Measurements from ENCODE around the gene UMODL1.

UMODL1 gene

DNA sequence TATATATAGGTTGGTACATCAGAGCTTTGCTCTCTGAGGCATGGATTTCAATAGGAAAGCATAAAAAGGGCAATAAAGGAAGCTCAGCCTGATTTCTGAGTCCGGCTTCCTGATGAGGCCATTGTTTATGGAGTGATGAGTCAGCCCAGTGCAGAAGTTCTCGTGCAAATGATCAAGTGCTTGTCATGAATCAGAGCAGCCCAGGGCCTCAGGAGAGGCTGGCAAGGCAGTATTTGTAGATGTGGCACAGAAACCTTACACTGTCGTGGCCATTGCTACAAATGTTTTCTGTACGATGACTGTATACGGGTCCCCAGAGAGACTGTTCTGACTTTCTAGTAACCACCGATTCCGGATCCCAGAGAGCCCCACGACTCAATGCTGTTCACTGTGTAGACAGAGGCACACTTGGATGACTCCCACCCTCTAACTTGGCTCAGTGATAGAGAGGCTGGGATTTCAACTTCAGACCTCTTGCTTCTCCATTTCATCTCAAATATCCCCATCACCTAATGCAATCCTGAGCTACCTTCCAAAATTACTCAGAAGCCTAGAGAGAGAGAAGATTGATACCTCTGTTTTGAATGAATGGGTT lies 26.8 kb downstream of the UMODL1 start:
- DNase-seq: peak in 1 of 2 experiments; percentile 36
- TF ChIP-seq GATA1 (IDR thresholded peaks at IDR 0.05; ENCODE audit: low read depth, low read length) (no peak), POLR2A (IDR thresholded peaks at IDR 0.05; ENCODE audit: low read length) (no peak)

DNA sequence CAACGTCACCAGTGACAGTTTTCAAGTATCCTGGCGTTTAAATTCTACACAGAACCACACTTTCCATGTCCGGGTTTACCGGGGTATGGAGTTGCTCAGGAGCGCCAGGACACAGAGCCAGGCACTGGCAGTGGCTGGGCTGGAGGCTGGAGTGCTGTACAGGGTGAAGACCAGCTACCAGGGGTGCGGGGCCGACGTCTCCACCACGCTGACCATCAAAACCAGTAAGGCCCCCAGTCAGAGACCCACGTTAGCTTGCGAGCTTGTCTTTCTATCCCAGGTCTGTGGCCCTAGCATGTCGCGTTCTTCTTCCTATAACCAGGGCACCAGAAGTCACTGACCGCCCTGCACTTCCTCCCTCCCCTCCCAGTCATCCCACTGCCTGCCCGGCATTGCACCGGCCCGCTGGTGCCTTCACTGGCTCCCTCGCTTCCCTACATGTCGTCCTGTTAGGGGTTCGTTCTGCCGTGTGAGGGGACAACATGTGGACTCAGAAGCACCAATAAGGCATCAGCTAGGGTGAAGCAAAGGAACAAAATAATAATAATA lies 27.9 kb downstream of the UMODL1 start:
- TF ChIP-seq GATA1 (IDR thresholded peaks at IDR 0.05; ENCODE audit: low read depth, low read length): no peak
- no peak for TF ChIP-seq POLR2A (IDR thresholded peaks at IDR 0.05; ENCODE audit: low read length)
- DNase-seq: no peak

DNA sequence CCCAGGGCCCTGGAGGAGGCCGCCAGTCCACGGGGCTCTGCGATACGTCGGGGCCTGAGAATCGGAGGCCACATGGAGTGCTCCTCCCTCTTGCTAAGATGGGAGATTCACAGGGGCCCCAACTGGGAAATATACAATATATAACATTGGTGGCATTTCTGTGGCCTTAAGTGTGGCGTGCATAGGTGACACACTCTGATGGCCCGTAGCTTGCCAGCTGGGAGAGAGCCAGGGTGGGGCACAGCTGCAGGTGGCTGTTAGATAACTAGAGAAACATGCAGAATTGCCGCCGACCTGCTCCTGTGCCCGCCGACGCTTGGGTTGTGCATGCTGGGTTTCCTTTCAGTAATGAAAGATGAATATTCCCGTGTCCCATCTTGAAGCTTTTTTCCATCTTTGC lies 30.1 kb downstream of the UMODL1 start:
- DNase-seq: no peak
- no peak for TF ChIP-seq GATA1 (IDR thresholded peaks at IDR 0.05; ENCODE audit: low read depth, low read length)
- TF ChIP-seq POLR2A (IDR thresholded peaks at IDR 0.05; ENCODE audit: low read length): no peak

DNA sequence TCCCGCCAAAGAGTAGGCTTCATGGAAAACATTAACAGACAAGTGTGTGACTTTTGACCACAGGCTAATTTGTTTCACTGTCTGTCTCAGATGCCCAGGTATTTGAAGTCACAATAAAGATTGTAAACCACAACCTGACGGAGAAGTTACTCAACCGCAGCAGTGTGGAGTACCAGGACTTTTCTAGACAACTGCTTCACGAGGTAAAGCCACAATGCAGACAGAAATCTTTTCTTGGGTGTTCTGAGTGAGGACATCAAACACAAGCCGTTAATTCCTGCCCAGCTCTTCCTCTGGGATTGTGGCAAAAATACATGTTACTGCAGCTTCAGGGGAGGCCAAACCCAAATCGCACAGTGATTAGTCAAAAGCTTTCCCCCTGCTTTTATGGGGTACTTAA lies 31.0 kb downstream of the UMODL1 start:
- no peak for DNase-seq

DNA sequence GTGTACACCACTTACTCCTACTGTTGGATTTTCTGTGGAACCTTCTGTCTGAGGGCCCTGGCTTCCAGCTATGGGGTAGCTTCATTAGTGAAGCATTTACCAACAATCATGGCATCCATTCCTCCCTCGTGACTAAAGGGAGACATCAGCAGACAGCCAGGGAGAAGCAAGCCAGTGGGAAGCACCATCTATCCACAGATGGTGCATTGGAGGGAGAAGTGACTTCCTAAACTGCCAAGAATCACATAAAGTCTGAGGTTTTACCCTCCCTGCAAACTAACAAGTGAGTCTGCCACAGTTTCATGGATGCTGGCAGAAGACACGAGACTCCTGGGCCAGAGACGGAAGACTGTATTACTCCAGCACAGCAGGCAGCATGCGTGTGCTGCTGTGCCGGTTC lies 31.4 kb downstream of the UMODL1 start:
- DNase-seq: no peak
- TF ChIP-seq POLR2A (IDR thresholded peaks at IDR 0.05; ENCODE audit: low read length) (no peak), GATA1 (IDR thresholded peaks at IDR 0.05; ENCODE audit: low read depth, low read length) (no peak)

More for the DNA sequence above, 31.0 kb downstream of the UMODL1 start:
- no peak for TF ChIP-seq GATA1 (IDR thresholded peaks at IDR 0.05; ENCODE audit: low read depth, low read length)
- TF ChIP-seq POLR2A (IDR thresholded peaks at IDR 0.05; ENCODE audit: low read length): no peak

DNA sequence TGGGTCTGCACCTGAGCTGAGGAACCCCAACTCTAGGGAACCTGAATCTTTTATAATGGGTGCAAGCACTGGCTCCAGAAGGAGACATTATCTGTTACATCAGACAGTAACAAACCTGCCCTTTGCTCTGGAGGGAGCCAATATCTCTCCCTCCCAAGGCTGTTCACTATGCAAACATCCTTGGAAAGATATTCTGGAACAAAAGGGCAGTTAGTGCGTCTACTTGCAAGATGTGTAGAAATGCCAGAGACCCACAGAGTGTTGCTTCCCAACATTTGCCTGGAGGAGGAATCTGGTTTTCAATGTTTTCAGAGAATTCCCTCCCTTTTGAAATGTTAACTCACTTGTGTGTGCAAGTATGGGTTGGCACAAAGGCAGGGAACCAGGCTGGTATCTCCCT lies 31.9 kb downstream of the UMODL1 start:
- TF ChIP-seq POLR2A (IDR thresholded peaks at IDR 0.05; ENCODE audit: low read length) (no peak), GATA1 (IDR thresholded peaks at IDR 0.05; ENCODE audit: low read depth, low read length) (no peak)
- DNase-seq: no peak

DNA sequence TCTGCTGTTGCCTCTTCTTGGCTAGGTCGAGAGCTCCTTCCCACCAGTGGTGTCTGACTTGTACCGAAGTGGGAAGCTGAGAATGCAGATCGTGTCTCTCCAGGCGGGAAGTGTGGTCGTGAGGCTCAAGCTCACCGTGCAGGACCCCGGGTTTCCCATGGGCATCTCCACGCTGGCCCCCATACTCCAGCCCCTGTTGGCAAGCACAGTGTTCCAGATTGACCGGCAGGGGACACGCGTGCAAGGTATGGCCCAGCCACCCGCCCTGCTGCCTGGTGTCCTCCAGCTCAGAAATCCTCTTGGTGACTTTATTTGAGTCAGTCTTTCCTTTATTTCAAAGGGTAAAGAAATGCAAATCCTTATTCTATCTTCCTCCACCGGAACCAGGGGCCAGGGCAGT lies 32.7 kb downstream of the UMODL1 start:
- DNase-seq: no peak
- no peak for TF ChIP-seq POLR2A (IDR thresholded peaks at IDR 0.05; ENCODE audit: low read length)
- no peak for TF ChIP-seq GATA1 (IDR thresholded peaks at IDR 0.05; ENCODE audit: low read depth, low read length)

DNA sequence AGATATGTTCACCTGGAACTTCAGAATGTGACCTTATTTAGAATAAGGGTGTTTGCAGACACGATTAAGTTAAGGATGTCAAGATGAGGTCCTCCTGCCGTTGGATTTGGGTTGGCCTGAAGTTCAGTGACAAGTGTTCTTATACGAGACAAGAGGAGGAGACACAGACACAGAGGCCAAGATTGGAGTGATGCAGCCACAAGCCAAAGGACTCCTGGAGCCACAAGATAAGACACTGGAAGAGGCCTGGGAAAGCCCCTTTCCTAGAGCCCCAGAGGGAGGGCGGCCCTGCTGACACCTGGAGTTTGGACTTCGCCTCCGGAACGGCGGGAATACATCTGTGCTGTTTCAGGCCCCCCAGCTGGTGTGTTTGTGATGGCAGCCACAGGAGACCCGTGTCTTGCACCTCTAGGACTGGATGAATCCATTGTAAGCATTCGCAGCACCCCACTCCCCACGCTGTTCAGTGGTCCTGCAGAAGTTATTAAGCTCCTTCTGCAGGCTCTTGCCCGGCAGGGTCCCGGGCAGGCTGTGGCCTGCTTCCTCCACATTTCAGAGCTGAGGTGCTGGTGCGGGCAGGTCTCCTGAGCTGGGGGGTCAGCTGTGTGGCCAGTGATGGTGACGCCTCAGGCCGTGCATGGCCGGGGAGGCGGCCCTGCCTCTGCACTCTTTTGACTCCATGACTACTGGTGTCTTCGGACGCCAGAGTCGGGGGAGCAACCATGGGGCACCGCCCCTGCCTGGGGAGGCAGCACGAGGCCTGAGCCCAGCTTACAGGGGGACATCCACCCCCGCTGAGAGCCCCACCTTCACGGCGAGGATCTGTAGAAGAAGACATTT lies 34.6 kb downstream of the UMODL1 start:
- no peak for TF ChIP-seq GATA1 (IDR thresholded peaks at IDR 0.05; ENCODE audit: low read depth, low read length)
- TF ChIP-seq POLR2A (IDR thresholded peaks at IDR 0.05; ENCODE audit: low read length): no peak
- DNase-seq: no peak

DNA sequence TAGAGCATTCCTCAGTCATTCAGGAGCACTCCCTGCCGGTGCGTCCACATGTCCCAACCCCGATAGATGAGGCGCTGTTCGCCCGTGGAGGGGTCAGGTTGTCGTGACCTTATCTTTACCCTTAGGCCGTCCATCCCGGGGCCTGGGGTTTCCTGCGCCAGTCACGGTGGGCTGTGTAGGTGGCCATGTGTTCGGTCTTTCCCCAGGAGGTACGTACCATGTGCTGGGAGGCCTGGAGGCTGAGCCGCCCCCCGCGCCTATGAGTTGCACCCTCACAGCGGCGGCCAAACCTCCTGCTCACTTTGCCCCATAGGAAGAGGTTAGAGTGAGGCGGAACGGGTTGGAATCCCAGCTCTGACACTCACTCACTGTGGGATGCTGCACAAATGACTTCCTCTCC lies 35.3 kb downstream of the UMODL1 start:
- TF ChIP-seq POLR2A (IDR thresholded peaks at IDR 0.05; ENCODE audit: low read length) (no peak), GATA1 (IDR thresholded peaks at IDR 0.05; ENCODE audit: low read depth, low read length) (no peak)
- no peak for DNase-seq

DNA sequence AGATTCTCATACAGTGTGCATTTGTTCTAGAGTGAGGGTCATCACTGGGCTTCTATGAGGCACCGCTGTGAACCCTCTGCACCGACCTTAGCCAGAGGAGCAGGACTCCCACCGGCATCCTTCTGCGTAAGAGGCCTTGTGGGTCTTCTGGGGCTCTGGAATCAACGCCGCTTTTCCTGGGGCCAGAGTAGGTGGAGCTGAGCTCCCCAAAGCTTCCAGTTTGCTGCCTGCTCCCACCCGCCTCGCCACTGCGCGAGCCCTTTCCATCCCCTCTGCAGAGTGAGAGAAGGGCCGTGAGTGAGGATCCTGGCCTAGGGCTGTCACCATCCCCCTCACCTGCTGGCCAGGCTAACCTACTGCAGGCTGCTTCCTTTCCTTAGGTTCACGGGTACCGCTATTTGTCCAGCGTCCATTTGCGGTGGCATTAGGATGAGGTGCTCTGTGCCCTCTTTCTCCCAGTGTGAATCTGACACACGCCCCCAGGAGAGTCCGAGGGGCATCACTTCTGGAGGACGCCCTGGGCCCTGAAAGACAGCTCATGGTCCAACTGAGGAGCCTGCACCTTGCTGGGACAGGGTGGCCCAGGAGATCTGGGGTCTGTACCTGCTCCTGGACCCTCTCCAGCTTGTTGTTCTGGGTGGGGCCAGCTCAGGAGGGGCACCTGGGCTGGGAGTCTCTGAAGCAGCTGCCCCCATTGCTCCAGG lies 36.2 kb downstream of the UMODL1 start:
- TF ChIP-seq GATA1 (IDR thresholded peaks at IDR 0.05; ENCODE audit: low read depth, low read length) (no peak), POLR2A (IDR thresholded peaks at IDR 0.05; ENCODE audit: low read length) (no peak)
- DNase-seq: no peak

DNA sequence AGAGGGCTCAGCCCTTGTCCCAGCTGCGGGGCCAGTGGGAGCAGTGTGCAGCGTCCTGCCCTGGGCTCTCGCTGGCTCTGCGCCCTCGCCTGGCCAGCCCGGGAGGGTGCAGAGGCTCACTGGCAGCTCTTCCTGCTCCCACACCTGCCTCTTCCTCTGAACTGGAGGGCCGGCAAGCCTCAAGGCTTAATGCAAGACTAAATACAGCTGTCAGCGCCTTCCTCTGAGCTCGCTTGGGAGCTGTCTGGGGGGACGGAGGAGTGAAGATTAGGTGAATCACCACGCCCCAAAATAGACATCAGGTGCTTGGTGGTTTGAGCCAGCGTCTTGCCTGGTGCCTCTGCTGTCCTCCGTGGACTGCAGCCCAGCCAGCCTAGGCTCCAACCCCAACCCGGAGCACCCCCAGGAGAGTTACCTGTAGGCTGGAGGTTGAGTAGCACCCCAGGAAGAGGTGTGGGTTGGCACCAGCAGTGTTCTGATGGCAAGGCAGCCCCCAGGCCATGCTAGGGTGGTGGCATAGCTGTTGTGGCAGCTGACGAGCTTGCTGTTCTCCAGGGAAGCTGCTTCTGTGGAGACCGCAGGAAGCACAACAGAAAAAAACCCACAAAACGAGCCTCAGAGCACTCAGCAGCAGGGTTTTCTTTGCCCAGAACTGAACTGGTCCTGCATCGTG lies 36.9 kb downstream of the UMODL1 start:
- TF ChIP-seq GATA1 (IDR thresholded peaks at IDR 0.05; ENCODE audit: low read depth, low read length) (no peak), POLR2A (IDR thresholded peaks at IDR 0.05; ENCODE audit: low read length) (no peak)
- no peak for DNase-seq

DNA sequence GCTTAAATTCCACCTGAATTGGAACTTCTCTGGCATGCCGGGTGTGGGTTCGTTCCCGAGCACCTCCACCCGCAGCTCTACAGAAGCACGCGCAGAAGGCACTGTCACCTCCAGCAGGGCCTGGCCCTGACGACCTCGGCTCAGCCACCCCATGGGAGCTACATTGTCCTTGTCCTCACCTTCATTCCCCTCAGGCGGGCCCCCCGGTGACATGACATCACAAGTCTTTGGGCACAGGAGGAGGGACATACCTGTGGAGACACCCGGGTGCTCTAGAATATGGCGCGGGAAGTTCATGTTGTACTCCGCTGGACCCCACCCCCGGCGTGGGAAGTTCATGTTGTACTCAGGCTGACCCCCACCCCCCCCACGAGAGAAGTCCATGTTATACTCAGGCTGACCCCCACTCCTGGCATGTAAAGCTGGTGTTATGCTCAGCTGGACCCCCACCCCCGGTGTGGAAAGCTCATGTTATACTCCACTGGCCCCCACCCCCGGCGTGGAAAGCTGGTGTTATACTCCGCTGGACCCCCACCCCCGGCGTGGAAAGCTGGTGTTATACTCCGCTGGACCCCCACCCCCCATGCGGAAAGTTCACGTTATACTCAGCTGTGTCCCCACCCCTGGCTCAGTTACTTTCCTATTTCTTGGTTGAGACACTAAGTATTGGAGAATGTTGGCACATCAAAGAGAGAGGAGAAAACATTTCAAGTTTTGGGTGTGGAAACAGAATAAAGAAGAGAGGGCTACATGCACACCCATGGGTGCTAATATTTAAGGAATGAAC lies 37.6 kb downstream of the UMODL1 start:
- TF ChIP-seq GATA1 (IDR thresholded peaks at IDR 0.05; ENCODE audit: low read depth, low read length): no peak
- no peak for TF ChIP-seq POLR2A (IDR thresholded peaks at IDR 0.05; ENCODE audit: low read length)

DNA sequence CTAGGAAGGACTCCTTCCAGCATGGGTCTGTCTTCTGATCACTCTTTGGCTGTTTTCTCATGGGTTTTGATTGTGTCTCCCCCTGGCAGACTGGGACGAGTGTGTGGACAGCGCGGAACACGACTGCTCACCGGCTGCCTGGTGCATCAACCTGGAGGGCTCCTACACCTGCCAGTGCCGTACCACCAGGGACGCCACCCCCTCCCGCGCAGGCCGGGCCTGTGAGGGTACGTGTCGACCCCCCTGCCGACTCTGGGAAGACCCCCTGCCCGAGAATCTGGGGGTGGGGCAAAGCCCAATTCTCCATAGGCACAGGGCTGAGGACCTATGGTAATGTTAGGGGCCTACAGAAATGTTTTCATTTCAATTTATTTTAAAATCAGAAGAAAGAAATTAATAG lies 38.4 kb downstream of the UMODL1 start:
- TF ChIP-seq POLR2A (IDR thresholded peaks at IDR 0.05; ENCODE audit: low read length) (no peak), GATA1 (IDR thresholded peaks at IDR 0.05; ENCODE audit: low read depth, low read length) (no peak)
- no peak for DNase-seq

More for the DNA sequence above, 37.6 kb downstream of the UMODL1 start:
- no peak for DNase-seq

Data from erythroblast (primary cell).